ENCODE results near the gene SLC15A3.

SLC15A3 gene

DNA sequence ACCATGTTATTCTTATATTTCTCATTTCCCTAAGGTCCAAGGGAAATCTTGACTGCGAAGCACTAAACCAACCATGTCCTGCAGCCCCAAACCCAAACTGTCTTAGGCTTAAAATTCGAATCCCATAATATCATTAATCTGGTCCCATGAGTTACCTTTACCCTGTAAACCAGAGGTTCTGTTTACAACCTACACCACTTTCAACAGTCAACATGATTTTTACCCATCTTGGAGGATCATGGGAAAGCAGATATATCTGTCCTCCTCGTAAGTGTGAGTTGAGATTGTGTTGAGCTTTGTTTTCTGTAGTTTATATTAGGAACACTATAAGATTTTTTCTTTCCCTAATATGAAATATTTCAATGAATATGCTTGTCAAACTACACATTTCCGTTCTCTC lies 52.0 kb downstream of the SLC15A3 start:
- no peak for ATAC-seq
- TF ChIP-seq, protein P1, sequence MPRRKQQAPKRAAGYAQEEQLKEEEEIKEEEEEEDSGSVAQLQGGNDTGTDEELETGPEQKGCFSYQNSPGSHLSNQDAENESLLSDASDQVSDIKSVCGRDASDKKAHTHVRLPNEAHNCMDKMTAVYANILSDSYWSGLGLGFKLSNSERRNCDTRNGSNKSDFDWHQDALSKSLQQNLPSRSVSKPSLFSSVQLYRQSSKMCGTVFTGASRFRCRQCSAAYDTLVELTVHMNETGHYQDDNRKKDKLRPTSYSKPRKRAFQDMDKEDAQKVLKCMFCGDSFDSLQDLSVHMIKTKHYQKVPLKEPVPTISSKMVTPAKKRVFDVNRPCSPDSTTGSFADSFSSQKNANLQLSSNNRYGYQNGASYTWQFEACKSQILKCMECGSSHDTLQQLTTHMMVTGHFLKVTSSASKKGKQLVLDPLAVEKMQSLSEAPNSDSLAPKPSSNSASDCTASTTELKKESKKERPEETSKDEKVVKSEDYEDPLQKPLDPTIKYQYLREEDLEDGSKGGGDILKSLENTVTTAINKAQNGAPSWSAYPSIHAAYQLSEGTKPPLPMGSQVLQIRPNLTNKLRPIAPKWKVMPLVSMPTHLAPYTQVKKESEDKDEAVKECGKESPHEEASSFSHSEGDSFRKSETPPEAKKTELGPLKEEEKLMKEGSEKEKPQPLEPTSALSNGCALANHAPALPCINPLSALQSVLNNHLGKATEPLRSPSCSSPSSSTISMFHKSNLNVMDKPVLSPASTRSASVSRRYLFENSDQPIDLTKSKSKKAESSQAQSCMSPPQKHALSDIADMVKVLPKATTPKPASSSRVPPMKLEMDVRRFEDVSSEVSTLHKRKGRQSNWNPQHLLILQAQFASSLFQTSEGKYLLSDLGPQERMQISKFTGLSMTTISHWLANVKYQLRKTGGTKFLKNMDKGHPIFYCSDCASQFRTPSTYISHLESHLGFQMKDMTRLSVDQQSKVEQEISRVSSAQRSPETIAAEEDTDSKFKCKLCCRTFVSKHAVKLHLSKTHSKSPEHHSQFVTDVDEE (CRISPR knock-in tag; IDR thresholded peaks at IDR 0.05) = no peak
- TF ChIP-seq, protein P2, sequence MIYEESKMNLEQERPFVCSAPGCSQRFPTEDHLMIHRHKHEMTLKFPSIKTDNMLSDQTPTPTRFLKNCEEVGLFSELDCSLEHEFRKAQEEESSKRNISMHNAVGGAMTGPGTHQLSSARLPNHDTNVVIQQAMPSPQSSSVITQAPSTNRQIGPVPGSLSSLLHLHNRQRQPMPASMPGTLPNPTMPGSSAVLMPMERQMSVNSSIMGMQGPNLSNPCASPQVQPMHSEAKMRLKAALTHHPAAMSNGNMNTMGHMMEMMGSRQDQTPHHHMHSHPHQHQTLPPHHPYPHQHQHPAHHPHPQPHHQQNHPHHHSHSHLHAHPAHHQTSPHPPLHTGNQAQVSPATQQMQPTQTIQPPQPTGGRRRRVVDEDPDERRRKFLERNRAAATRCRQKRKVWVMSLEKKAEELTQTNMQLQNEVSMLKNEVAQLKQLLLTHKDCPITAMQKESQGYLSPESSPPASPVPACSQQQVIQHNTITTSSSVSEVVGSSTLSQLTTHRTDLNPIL (CRISPR knock-in tag; IDR thresholded peaks at IDR 0.05; ENCODE audit: low read depth) = no peak
- no peak for TF ChIP-seq RARB (CRISPR knock-in tag; IDR thresholded peaks at IDR 0.05)

DNA sequence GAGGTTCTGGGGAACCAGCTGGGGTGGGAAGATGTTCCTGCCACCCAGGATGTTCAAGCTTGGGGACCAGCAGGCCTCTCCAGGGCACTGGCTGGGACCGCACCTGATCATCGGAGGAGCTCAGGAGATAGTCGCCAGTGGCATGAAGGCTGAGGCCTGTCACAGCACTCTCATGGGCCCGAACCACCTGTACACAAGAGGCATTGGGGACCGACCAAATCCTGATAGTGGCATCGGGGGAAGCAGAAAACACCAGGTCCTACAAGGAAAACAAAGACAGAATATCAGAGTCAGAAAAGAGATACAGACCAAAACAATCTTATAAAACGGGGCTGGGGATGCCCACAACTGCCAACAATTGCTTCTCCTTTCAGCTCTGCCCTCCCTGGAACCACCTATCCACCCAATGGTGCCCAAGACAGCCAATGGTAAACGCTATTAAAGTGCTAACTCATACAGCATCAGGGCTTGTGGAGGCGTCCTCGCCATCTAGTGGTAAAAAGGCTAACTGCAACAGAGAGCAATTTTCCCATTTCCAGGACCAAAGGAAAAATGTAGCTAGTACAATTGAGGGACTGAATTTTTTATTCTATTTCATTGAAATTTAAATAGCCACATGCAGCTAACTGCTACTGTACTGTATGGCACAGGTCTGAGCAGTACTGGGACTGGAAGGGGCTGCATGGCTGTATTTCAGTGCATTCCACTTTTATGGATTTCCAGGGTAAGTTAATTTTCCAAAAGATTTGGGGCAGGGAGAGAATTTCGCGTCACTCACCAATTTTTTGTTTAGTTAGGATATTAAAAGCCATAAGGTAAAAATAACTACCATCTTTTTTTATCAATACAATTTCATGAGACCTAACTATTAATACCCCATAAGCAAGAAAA lies 52.7 kb downstream of the SLC15A3 start:
- no peak for TF ChIP-seq ARNTL (CRISPR knock-in tag; IDR thresholded peaks at IDR 0.05; ENCODE audit: borderline replicate concordance, low read depth)
- TF ChIP-seq ZFP30 (CRISPR knock-in tag; IDR thresholded peaks at IDR 0.05) = no peak
- no peak for TF ChIP-seq SNAI2 (CRISPR knock-in tag; IDR thresholded peaks at IDR 0.05)
- no peak for TF ChIP-seq RARB (CRISPR knock-in tag; IDR thresholded peaks at IDR 0.05)
- TF ChIP-seq ZC3H10 (CRISPR knock-in tag; IDR thresholded peaks at IDR 0.05) = no peak
- TF ChIP-seq, protein P2 (CRISPR knock-in tag; IDR thresholded peaks at IDR 0.05; ENCODE audit: low read depth) = no peak
- TF ChIP-seq PPARA (CRISPR knock-in tag; IDR thresholded peaks at IDR 0.05; ENCODE audit: borderline replicate concordance) = no peak
- TF ChIP-seq TCF4 (CRISPR knock-in tag; IDR thresholded peaks at IDR 0.05; ENCODE audit: borderline replicate concordance) = no peak
- TF ChIP-seq BACH2 (CRISPR knock-in tag; IDR thresholded peaks at IDR 0.05; ENCODE audit: borderline replicate concordance) = no peak
- ATAC-seq = peak; percentile 94

DNA sequence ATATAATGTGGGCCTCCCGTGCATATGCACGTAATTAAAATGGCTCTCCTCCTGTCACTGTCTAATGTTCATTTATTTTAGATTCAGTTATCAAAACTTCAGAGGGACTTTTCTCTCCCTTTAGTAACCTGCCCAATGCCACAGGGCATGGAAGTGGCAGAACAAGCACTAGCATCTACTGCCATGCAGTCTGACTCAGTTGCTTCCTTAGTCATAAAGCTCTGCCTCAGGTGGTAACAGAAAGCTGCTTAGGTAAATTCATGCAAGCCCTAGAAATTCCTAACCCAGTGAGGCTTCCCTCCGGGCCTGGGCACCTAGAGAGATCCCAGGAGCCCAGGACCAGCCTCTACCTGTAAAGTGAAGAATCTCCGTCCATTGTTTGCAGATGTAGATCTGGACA lies 54.5 kb downstream of the SLC15A3 start:
- no peak for ATAC-seq
- TF ChIP-seq ZNF8 (CRISPR knock-in tag; IDR thresholded peaks at IDR 0.05) (no peak), ZNF70 (CRISPR knock-in tag; IDR thresholded peaks at IDR 0.05) (no peak), ZNF565 (CRISPR knock-in tag; conservative IDR thresholded peaks at IDR 0.05; ENCODE audit: low read depth) (no peak), SNAI2 (CRISPR knock-in tag; IDR thresholded peaks at IDR 0.05) (no peak), GLIS3 (CRISPR knock-in tag; IDR thresholded peaks at IDR 0.05) (no peak), ESRRG (CRISPR knock-in tag; IDR thresholded peaks at IDR 0.05) (no peak)
- TF ChIP-seq, protein P3, sequence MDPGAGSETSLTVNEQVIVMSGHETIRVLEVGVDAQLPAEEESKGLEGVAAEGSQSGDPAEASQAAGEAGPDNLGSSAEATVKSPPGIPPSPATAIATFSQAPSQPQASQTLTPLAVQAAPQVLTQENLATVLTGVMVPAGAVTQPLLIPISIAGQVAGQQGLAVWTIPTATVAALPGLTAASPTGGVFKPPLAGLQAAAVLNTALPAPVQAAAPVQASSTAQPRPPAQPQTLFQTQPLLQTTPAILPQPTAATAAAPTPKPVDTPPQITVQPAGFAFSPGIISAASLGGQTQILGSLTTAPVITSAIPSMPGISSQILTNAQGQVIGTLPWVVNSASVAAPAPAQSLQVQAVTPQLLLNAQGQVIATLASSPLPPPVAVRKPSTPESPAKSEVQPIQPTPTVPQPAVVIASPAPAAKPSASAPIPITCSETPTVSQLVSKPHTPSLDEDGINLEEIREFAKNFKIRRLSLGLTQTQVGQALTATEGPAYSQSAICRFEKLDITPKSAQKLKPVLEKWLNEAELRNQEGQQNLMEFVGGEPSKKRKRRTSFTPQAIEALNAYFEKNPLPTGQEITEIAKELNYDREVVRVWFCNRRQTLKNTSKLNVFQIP (CRISPR knock-in tag; IDR thresholded peaks at IDR 0.05; ENCODE audit: borderline replicate concordance, low read depth) = no peak
- TF ChIP-seq, protein P4, sequence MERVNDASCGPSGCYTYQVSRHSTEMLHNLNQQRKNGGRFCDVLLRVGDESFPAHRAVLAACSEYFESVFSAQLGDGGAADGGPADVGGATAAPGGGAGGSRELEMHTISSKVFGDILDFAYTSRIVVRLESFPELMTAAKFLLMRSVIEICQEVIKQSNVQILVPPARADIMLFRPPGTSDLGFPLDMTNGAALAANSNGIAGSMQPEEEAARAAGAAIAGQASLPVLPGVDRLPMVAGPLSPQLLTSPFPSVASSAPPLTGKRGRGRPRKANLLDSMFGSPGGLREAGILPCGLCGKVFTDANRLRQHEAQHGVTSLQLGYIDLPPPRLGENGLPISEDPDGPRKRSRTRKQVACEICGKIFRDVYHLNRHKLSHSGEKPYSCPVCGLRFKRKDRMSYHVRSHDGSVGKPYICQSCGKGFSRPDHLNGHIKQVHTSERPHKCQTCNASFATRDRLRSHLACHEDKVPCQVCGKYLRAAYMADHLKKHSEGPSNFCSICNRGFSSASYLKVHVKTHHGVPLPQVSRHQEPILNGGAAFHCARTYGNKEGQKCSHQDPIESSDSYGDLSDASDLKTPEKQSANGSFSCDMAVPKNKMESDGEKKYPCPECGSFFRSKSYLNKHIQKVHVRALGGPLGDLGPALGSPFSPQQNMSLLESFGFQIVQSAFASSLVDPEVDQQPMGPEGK (CRISPR knock-in tag; IDR thresholded peaks at IDR 0.05; ENCODE audit: borderline replicate concordance) = no peak

DNA sequence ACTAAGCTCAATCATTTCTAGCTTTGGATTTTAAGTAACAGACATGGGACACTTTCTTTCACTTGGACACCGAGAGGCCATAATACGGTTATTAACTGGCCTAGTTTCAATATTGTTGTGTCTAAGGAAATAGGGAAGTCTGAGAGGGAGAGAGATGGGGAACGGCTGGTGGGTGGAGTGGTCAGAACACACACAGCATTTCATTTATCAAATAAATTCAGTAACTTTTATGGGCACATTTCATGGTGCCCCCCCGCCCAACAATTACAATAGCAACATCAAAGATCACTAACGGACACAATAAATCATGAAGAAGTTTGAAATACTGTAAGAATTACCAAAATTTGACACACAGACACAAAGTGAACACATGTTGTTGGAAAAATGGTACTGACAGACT lies 56.3 kb downstream of the SLC15A3 start:
- TF ChIP-seq, protein P4 (CRISPR knock-in tag; IDR thresholded peaks at IDR 0.05; ENCODE audit: borderline replicate concordance) = no peak
- TF ChIP-seq ZFP30 (CRISPR knock-in tag; IDR thresholded peaks at IDR 0.05) = no peak
- no peak for TF ChIP-seq TOX (CRISPR knock-in tag; IDR thresholded peaks at IDR 0.05; ENCODE audit: borderline replicate concordance)
- no peak for TF ChIP-seq GLIS3 (CRISPR knock-in tag; IDR thresholded peaks at IDR 0.05)
- ATAC-seq = no peak
